Right lobe of liver (tissue), 6 donors: ENCODE data around the gene MRPL22. TPM values are rescaled to one million over a fixed set of nuclear protein-coding genes. Genes with fewer than 3 reads are reported as not detected.
"Not testable (repeated sequence)": the region's sequence is repeated elsewhere in the genome, so short reads cannot be mapped to it uniquely, and the experiment has no call there.

Experiments
- ATAC-seq, 4 donors: fragments of 200-7000 bp; cut with Tn5 transposase; one replicate each; pipeline ENCODE4 v1.9.1; 2020; ENCODE audit warnings: mild to moderate bottlenecking in 4 of 4, moderate library complexity in 4 of 4
- DNase-seq, 3 donors: peaks; one replicate each; pipeline ENCODE4 v3.0.0-alpha.2; 2020
- H3K27ac ChIP-seq, 3 donors: fragments of 200-600 bp; one replicate each; pipeline ENCODE4 v1.8.0; 2022
- H3K27me3 ChIP-seq, 2 donors: fragments of 200-600 bp; one replicate each; pipeline ENCODE4 v1.8.0; 2022
- H3K36me3 ChIP-seq, 4 donors: fragments of 200-600 bp; sonication (generic) in 1 of 4; one replicate each; pipeline versions ENCODE4 v1.5.1 to v1.8.0; 2017 to 2022; ENCODE audit warnings: control low read depth in 1 of 4
- H3K4me1 ChIP-seq, 4 donors: fragments of 200-600 bp; sonication (generic) in 1 of 4; one replicate each; pipeline versions ENCODE4 v1.5.1 to v1.8.0; 2017 to 2022; ENCODE audit warnings: control low read depth in 1 of 4
- H3K4me3 ChIP-seq, 3 donors: fragments of 200-600 bp; one replicate each; pipeline ENCODE4 v1.8.0; 2022
- H3K9me3 ChIP-seq, 4 donors: fragments of 200-600 bp; sonication (generic) in 1 of 4; one replicate each; pipeline versions ENCODE4 v1.5.1 to v1.8.0; 2017 to 2022; ENCODE audit warnings: control low read depth in 1 of 4
- CTCF ChIP-seq, 4 donors: fragments of 200-600 bp in 3 of 4; fragments of 450-650 bp in 1 of 4; IDR thresholded peaks; one replicate each; pipeline versions ENCODE4 v1.5.1 to v1.8.0; 2016 to 2022; ENCODE audit warnings: antibody characterized with exemption in 4 of 4, mild to moderate bottlenecking in 2 of 4
- POLR2A ChIP-seq: fragments of 450-650 bp; IDR thresholded peaks from one replicate; pipeline ENCODE4 v1.6.1; 2017; ENCODE audit warnings: antibody characterized with exemption, mild to moderate bottlenecking
- WGBS: methylation state at CpG from one replicate; pipeline ENCODE4 v1.1.6; 2018; ENCODE audit warnings: low coverage, low lambda C conversion rate; ENCODE audit not compliant: insufficient coverage; ENCODE audit errors: missing lambda C conversion rate; 5-methylcytosine and 5-hydroxymethylcytosine counted together
- intact Hi-C, 2 donors: fragments of 100-400 bp; cut with DNase I; formaldehyde crosslinking; loops; one replicate each; pipeline versions ENCODE4 v1.11.2 to v1.14.1; 2022
- total RNA-seq, 6 experiments: library from RNA; depleted of rRNA in 2 of 6; stranded (reverse); fragments of >200 nt in 2 of 6; fragmentation: NEBNext Ultra II Directional in 3 of 6; extraction: Animal tissue kit (Norgen Biotek cat#: 25700) in 3 of 6; gene quantifications; one replicate each; pipeline versions ENCODE4 v1.1.0 to v1.2.4, GENCODE V29; 2016 to 2023
- donor health status: DM: no; HTN: yes; CAD: no.
- donor health status: DM: no; HTN: no; CAD: no.
- donor health status: DM: no; HTN: no; CAD: no.
- donor health status: DM: no; HTN: yes; CAD: no.
- donor health status: DM: no; HTN: yes; CAD: no.

Gene MRPL22
- total RNA-seq, 6 experiments from 2014 or later = 22.0 to 30.9 (median 26.4) TPM

- WGBS = 4% methylated on average over 5 of the region's 61 CpGs
- Histone ChIP-seq H3K36me3 (no peaks in the 10 kb centered on the region), H3K4me1 (peaks cover 0 to 40% (median 8%) of the 10 kb centered on the region in 4 donors), H3K9me3 (no peaks in the 10 kb centered on the region), H3K27me3 (no peaks in the 10 kb centered on the region), H3K27ac (peak within 1 kb of the TSS; percentile 35 to 72 (median 59)), H3K4me3 (peak within 1 kb of the TSS; percentile 88 to 97 (median 96))
- ATAC-seq (peak; percentile 93 to 97 (median 95)), DNase-seq (peak; percentile 91 to 93 (median 92))
- intact Hi-C loops = loop anchor here in 1 of 2 donors (5.0 to 10.0 kb wide), 2 partner anchors 83 to 286 kb away; partner anchors contain the start of genes CNOT8 and FAXDC2
- TF ChIP-seq CTCF (IDR thresholded peaks at IDR 0.05) (no peak), POLR2A (peak; percentile 36)
Measured at GRCh38 chr5:154937718-154938466, 3.0 kb upstream of the MRPL22 start, which contains the start of gene GEMIN5. TSS of gene GEMIN5 (minus strand) at chr5:154938211. CDS start at chr5:154938133, 78 bp downstream.

- not testable (repeated sequence) for H3K4me3 ChIP-seq, H3K27ac ChIP-seq, DNase-seq, H3K27me3 ChIP-seq, ATAC-seq, H3K9me3 ChIP-seq, H3K36me3 ChIP-seq
- WGBS = 91% methylated on average over 5 of the region's 5 CpGs
- intact Hi-C loops = loop anchor here in 1 of 2 donors (5.0 to 10.0 kb wide), 2 partner anchors 85 to 287 kb away; partner anchors contain the start of genes CNOT8 and FAXDC2
- H3K4me1 ChIP-seq = peaks cover 0 to 28% (median 8%) of the 10 kb centered on the region in 4 donors
Measured at GRCh38 chr5:154939387-154939786, 1.5 kb upstream of the MRPL22 start.

GRCh38 chr5:154940375-154940771, 500 bp upstream of the MRPL22 start:
- no peaks in the 10 kb centered on the region for H3K36me3 ChIP-seq
- peak overlapping the region; percentile 65 to 77 (median 76) for H3K4me3 ChIP-seq
- DNase-seq (no peak), ATAC-seq (no peak)
- H3K9me3 ChIP-seq = no peaks in the 10 kb centered on the region
- peak overlapping the region in 2 of 3 donors; percentile 47 to 70 for H3K27ac ChIP-seq
- TF ChIP-seq POLR2A = no peak
- no peak for TF ChIP-seq CTCF (IDR thresholded peaks at IDR 0.05)
- 82% methylated on average over 3 of the region's 9 CpGs for WGBS
- no peaks in the 10 kb centered on the region for H3K27me3 ChIP-seq
- intact Hi-C loops = no loop called here
- H3K4me1 ChIP-seq = peaks cover 0 to 28% (median 8%) of the 10 kb centered on the region in 4 donors

- 77% methylated on average over 5 of the region's 5 CpGs for WGBS
- peaks cover 0 to 17% (median 5%) of the 10 kb centered on the region in 4 donors for H3K4me1 ChIP-seq
- no peaks in the 10 kb centered on the region for H3K27me3 ChIP-seq
- intact Hi-C loops = no loop called here
- no peaks in the 10 kb centered on the region for H3K36me3 ChIP-seq
- H3K4me3 ChIP-seq = no peak overlapping the region
- TF ChIP-seq CTCF (IDR thresholded peaks at IDR 0.05) (no peak), POLR2A (no peak)
- H3K27ac ChIP-seq = no peak overlapping the region
- H3K9me3 ChIP-seq = no peaks in the 10 kb centered on the region
- ATAC-seq (no peak), DNase-seq (no peak)
Measured at GRCh38 chr5:154943527-154943926, 2.7 kb downstream of the MRPL22 start.

GRCh38 chr5:154944716-154945115, 3.8 kb downstream of the MRPL22 start:
- no peaks in the 10 kb centered on the region for H3K27me3 ChIP-seq
- ATAC-seq (no peak), DNase-seq (no peak)
- H3K27ac ChIP-seq = no peak overlapping the region
- H3K36me3 ChIP-seq = no peaks in the 10 kb centered on the region
- no peak for TF ChIP-seq POLR2A
- no peak for TF ChIP-seq CTCF (IDR thresholded peaks at IDR 0.05)
- peaks cover 0 to 17% (median 5%) of the 10 kb centered on the region in 4 donors for H3K4me1 ChIP-seq
- intact Hi-C loops = no loop called here
- no peak overlapping the region for H3K4me3 ChIP-seq
- H3K9me3 ChIP-seq = no peaks in the 10 kb centered on the region
